Heart right ventricle (tissue), 16 donors: Measurements from ENCODE around the gene VTI1B. TPM values are rescaled to one million over a fixed set of nuclear protein-coding genes. Genes with fewer than 3 reads are reported as not detected.

Experiments
- ATAC-seq, 8 donors: fragments of 200-7000 bp; cut with Tn5 transposase; one replicate each; pipeline ENCODE4 v1.9.1; 2020; ENCODE audit warnings: mild to moderate bottlenecking in 8 of 8, moderate library complexity in 8 of 8, moderate number of reproducible peaks in 1 of 8
- DNase-seq, 2 donors: peaks; one replicate each; pipeline ENCODE4 v3.0.0-alpha.2; 2020
- H3K27ac ChIP-seq, 10 donors: fragments of 200-600 bp; sonication (generic) in 2 of 10; one replicate each; pipeline versions ENCODE4 v1.5.0 to v1.8.0; 2020 to 2022; ENCODE audit warnings: mild to moderate bottlenecking in 3 of 10
- H3K27me3 ChIP-seq, 7 donors: fragments of 200-600 bp; one replicate each; pipeline ENCODE4 v1.8.0; 2021 to 2022; ENCODE audit warnings: mild to moderate bottlenecking in 2 of 7
- H3K36me3 ChIP-seq, 9 donors: fragments of 200-600 bp; sonication (generic) in 1 of 9; one replicate each; pipeline versions ENCODE4 v1.5.0 to v1.8.0; 2020 to 2022; ENCODE audit warnings: mild to moderate bottlenecking in 2 of 9
- H3K4me1 ChIP-seq, 9 donors: fragments of 200-600 bp; sonication (generic) in 1 of 9; one replicate each; pipeline versions ENCODE4 v1.5.0 to v1.8.0; 2020 to 2022; ENCODE audit warnings: mild to moderate bottlenecking in 4 of 9
- H3K4me3 ChIP-seq, 10 donors: fragments of 200-600 bp; sonication (generic) in 2 of 10; one replicate each; pipeline versions ENCODE4 v1.5.0 to v1.8.0; 2020 to 2022; ENCODE audit warnings: mild to moderate bottlenecking in 7 of 10, moderate library complexity in 2 of 10
- H3K9me3 ChIP-seq, 11 donors: fragments of 200-600 bp in 10 of 11; sonication (generic) in 2 of 11; one replicate each; pipeline versions ENCODE4 v1.5.0 to v1.8.0; 2013 to 2022; ENCODE audit warnings: mild to moderate bottlenecking in 2 of 11, control low read depth in 1 of 11, moderate library complexity in 1 of 11
- CTCF ChIP-seq, 9 donors: fragments of 200-600 bp; sonication (generic) in 2 of 9; IDR thresholded peaks; one replicate each; pipeline versions ENCODE4 v1.5.0 to v1.8.0; 2021 to 2022; ENCODE audit warnings: antibody characterized with exemption in 9 of 9, mild to moderate bottlenecking in 5 of 9, moderate library complexity in 1 of 9
- WGBS, 2 donors: extraction: QIAGEN DNeasy Blood & Tissue Kit; methylation state at CpG; one replicate each; pipeline ENCODE4 v1.1.7; 2013; ENCODE audit warnings: inconsistent platforms in 1 of 2; 5-methylcytosine and 5-hydroxymethylcytosine counted together
- intact Hi-C, 10 donors: fragments of 100-400 bp; cut with DNase I; formaldehyde crosslinking; loops; one replicate each; pipeline versions ENCODE4 v1.11.1 to v1.14.2; 2022
- polyA plus RNA-seq, 2 donors: library from polyadenylated mRNA; stranded (reverse); fragments of 200-250 nt; gene quantifications; one replicate each; pipeline ENCODE4 v1.2.3, GENCODE V29; 2013
- total RNA-seq, 10 donors: library from RNA; stranded (reverse); fragmentation: NEBNext Ultra II Directional in 3 of 10; extraction: Animal tissue kit (Norgen Biotek cat#: 25700) in 3 of 10; gene quantifications; one replicate each; pipeline versions ENCODE4 v1.2.1 to v1.2.4, GENCODE V29; 2021 to 2023
- donor health status: Arrhythmogenic right ventricular cardiomyopathy.
- donor health status: ischemic (EF 13 %, LVEDD 7.1; RV severe dilation, severe dysfunction).
- donor health status: healthy with polysubstance abuse.
- donor health status: DM: no; HTN: yes; CAD: no.
- donor health status: DM: no; HTN: no; CAD: no.
- donor health status: ischemic (EF 25% LVEDD 6.9; RV normal size, moderate dysfunction).
- donor health status: ischemic (EF 25% LVEDD 5.7; RV mildly dilated, moderate dysfunction).
- donor health status: healthy.
- donor health status: DM: yes; HTN: yes; CAD: no.
- donor health status: Ischemic cardiomyopathy.
- donor health status: ischemic (EF 35%, LVEDD 5.7; RV mildly dilated, moderate dysfunction).
- donor health status: nonischemic (EF 11% LVEDD 7.7; RV severe dilation, severe dysfunction).
- donor health status: DM: yes; HTN: yes; CAD: no.
- donor health status: PGD.
- donor health status: ischemic (EF 29% LVEDD 5.4; RV normal size, mild dysfunction).
- donor health status: nonischemic (EF 23%, LVEDD 6.1; RV moderate dilation, normal function).

The VTI1B gene
- total and polyA plus RNA-seq, 12 donors: 64.7 to 153 (median 121) TPM

- Histone ChIP-seq H3K27me3 (no peaks in the 10 kb centered on the region), H3K4me3 (no peak overlapping the region), H3K27ac (no peak overlapping the region), H3K4me1 (peaks cover 0 to 19% (median 4%) of the 10 kb centered on the region in 9 donors), H3K9me3 (no peaks in the 10 kb centered on the region), H3K36me3 (peaks cover 0 to 81% (median 31%) of the 10 kb centered on the region in 9 donors)
- 97 to 100% methylated on average over 4 of the region's 4 CpGs for WGBS, 2 donors
- no peak for TF ChIP-seq CTCF (IDR thresholded peaks at IDR 0.05)
- ATAC-seq: no peak
- intact Hi-C loops: no loop called here
- DNase-seq: no peak
These were observed 15.6 kb upstream of the VTI1B start for GRCh38 chr14:67690011-67690410.

- intact Hi-C loops: no loop called here
- no peaks in the 10 kb centered on the region for H3K27me3 ChIP-seq
- no peaks in the 10 kb centered on the region for H3K9me3 ChIP-seq
- H3K4me1 ChIP-seq: peaks cover 0 to 19% (median 0%) of the 10 kb centered on the region in 9 donors
- ATAC-seq (no peak), DNase-seq (no peak)
- peaks cover 0 to 94% (median 14%) of the 10 kb centered on the region in 9 donors for H3K36me3 ChIP-seq
- no peak for TF ChIP-seq CTCF (IDR thresholded peaks at IDR 0.05)
- H3K27ac ChIP-seq: no peak overlapping the region
- H3K4me3 ChIP-seq: no peak overlapping the region
These were observed 9.4 kb upstream of the VTI1B start for GRCh38 chr14:67683842-67684241.

- no peak for TF ChIP-seq CTCF (IDR thresholded peaks at IDR 0.05)
- H3K27me3 ChIP-seq: no peaks in the 10 kb centered on the region
- 81 to 85% methylated on average over 2 of the region's 2 CpGs for WGBS, 2 donors
- peak overlapping the region in 1 of 10 donors; percentile 39 for H3K27ac ChIP-seq
- ATAC-seq: peak in 1 of 8 donors; percentile 22
- H3K36me3 ChIP-seq: peaks cover 0 to 83% (median 15%) of the 10 kb centered on the region in 9 donors
- intact Hi-C loops: no loop called here
- H3K4me1 ChIP-seq: peaks cover 0 to 19% (median 0%) of the 10 kb centered on the region in 9 donors
- no peaks in the 10 kb centered on the region for H3K9me3 ChIP-seq
- no peak overlapping the region for H3K4me3 ChIP-seq
- no peak for DNase-seq
These were observed 6.5 kb upstream of the VTI1B start for GRCh38 chr14:67680941-67681340.

- Histone ChIP-seq H3K4me3 (no peak overlapping the region), H3K4me1 (peaks cover 0 to 23% (median 3%) of the 10 kb centered on the region in 9 donors), H3K36me3 (peaks cover 0 to 75% (median 15%) of the 10 kb centered on the region in 9 donors), H3K27ac (peak overlapping the region in 1 of 10 donors; percentile 39), H3K9me3 (no peaks in the 10 kb centered on the region), H3K27me3 (no peaks in the 10 kb centered on the region)
- 81 to 92% methylated on average over 3 of the region's 3 CpGs for WGBS, 2 donors
- no peak for TF ChIP-seq CTCF (IDR thresholded peaks at IDR 0.05)
- DNase-seq (no peak), ATAC-seq (peak in 1 of 8 donors; percentile 35)
- intact Hi-C loops: no loop called here
These were observed 5.7 kb upstream of the VTI1B start for GRCh38 chr14:67680121-67680602.
